Glomerular endothelial cell (primary cell): ENCODE data around the gene TSSK6. TPM values are rescaled to one million over a fixed set of nuclear protein-coding genes. Genes with fewer than 3 reads are reported as not detected.
A peak's percentile ranks its signal among the peaks of the same experiment; 100 is the strongest.

Experiments used
- DNase-seq: peaks from one replicate; pipeline ENCODE4 v3.0.0-alpha.2; 2011; ENCODE audit warnings: low read depth, low spot score; ENCODE audit errors: extremely low read depth
- total RNA-seq: library from RNA; depleted of rRNA; stranded (reverse); fragments of >200 nt; gene quantifications from 2 replicates; pipeline ENCODE4 v1.2.3, GENCODE V29; 2015

Gene TSSK6
- total RNA-seq, 1 donor from 2014 or later = 1.7 TPM

GRCh38 chr19:19531951-19532805, 16.8 kb upstream of the TSSK6 start:
- no peak for DNase-seq

- DNase-seq = no peak
These were observed 15.5 kb upstream of the TSSK6 start for GRCh38 chr19:19530889-19531288.

- no peak for DNase-seq
These were observed 15.1 kb upstream of the TSSK6 start for GRCh38 chr19:19530423-19530804.

GRCh38 chr19:19529783-19530422, 14.6 kb upstream of the TSSK6 start:
- DNase-seq = no peak

- DNase-seq = no peak
These were observed 13.6 kb upstream of the TSSK6 start, which contains the start of gene YJEFN3 for GRCh38 chr19:19528721-19529490. Gene YJEFN3, plus strand, starts transcription at chr19:19528911. Its CDS starts 22 bp downstream, at chr19:19528933.

GRCh38 chr19:19527674-19528625, 12.6 kb upstream of the TSSK6 start:
- no peak for DNase-seq

- no peak for DNase-seq
These were observed 12.0 kb upstream of the TSSK6 start for GRCh38 chr19:19527371-19527656.

GRCh38 chr19:19526581-19527370, 11.4 kb upstream of the TSSK6 start:
- DNase-seq = no peak

GRCh38 chr19:19525611-19526380, 10.4 kb upstream of the TSSK6 start:
- no peak for DNase-seq

- DNase-seq = no peak
These were observed 8.7 kb upstream of the TSSK6 start for GRCh38 chr19:19524053-19524452.

GRCh38 chr19:19523177-19523576, 7.8 kb upstream of the TSSK6 start:
- DNase-seq = no peak

GRCh38 chr19:19520989-19521388, 5.6 kb upstream of the TSSK6 start:
- no peak for DNase-seq

- DNase-seq = no peak
These were observed 1.9 kb upstream of the TSSK6 start for GRCh38 chr19:19517235-19517619.

- peak; percentile 67 for DNase-seq
These were observed 533 bp upstream of the TSSK6 start, which contains the start of gene NDUFA13 for GRCh38 chr19:19515642-19516519. Gene NDUFA13, plus strand, starts transcription at chr19:19516225. Its CDS starts 14 bp downstream, at chr19:19516239.

- DNase-seq = no peak
These were observed 1.1 kb downstream of the TSSK6 start for GRCh38 chr19:19514215-19514657.

GRCh38 chr19:19513682-19514081, 1.7 kb downstream of the TSSK6 start:
- no peak for DNase-seq

GRCh38 chr19:19510432-19510831, 4.9 kb downstream of the TSSK6 start:
- no peak for DNase-seq

- DNase-seq = no peak
These were observed 7.1 kb downstream of the TSSK6 start for GRCh38 chr19:19508217-19508616.
